Smooth muscle cell (in vitro differentiated cells): ENCODE results near the gene SNX13. TPM values are rescaled to one million over a fixed set of nuclear protein-coding genes. Genes with fewer than 3 reads are reported as not detected.

Source experiments
- DNase-seq: peaks from one replicate; lab custom pipeline; 2025; ENCODE audit not compliant: unreplicated experiment; lab: John Stamatoyannopoulos, UW
- H2AFZ ChIP-seq: fragments of 200-600 bp; sonication (generic); 2 replicates; pipeline ENCODE4 v1.6.0; 2016; ENCODE audit warnings: antibody characterized with exemption, low read depth, mild to moderate bottlenecking
- H3F3A ChIP-seq: fragments of 200-600 bp; sonication (generic); 2 replicates; pipeline ENCODE4 v1.6.0; 2017; ENCODE audit warnings: antibody characterized with exemption, low read depth
- H3K27ac ChIP-seq: fragments of 200-600 bp; sonication (generic); 2 replicates; pipeline ENCODE4 v1.5.1; 2016; ENCODE audit warnings: low read depth, mild to moderate bottlenecking
- H3K27me3 ChIP-seq: fragments of 200-600 bp; sonication (generic); 2 replicates; pipeline ENCODE4 v1.6.1; 2016; ENCODE audit warnings: low read depth, mild to moderate bottlenecking
- H3K36me3 ChIP-seq: fragments of 200-600 bp; sonication (generic); 2 replicates; pipeline ENCODE4 v1.5.1; 2016; ENCODE audit warnings: low read depth
- H3K4me1 ChIP-seq: fragments of 200-600 bp; sonication (generic); 2 replicates; pipeline ENCODE4 v1.5.1; 2016; ENCODE audit warnings: low read depth
- H3K4me2 ChIP-seq: fragments of 200-600 bp; sonication (generic); 2 replicates; pipeline ENCODE4 v1.6.0; 2016; ENCODE audit warnings: mild to moderate bottlenecking
- H3K4me3 ChIP-seq: fragments of 200-600 bp; sonication (generic); 2 replicates; pipeline ENCODE4 v1.5.1; 2016; ENCODE audit warnings: mild to moderate bottlenecking
- H3K79me2 ChIP-seq: fragments of 200-600 bp; sonication (generic); 2 replicates; pipeline ENCODE4 v1.6.0; 2016; ENCODE audit warnings: low read depth, mild to moderate bottlenecking
- H3K9ac ChIP-seq: fragments of 200-600 bp; sonication (generic); 2 replicates; pipeline ENCODE4 v1.6.0; 2016; ENCODE audit warnings: low read depth
- H3K9me3 ChIP-seq: fragments of 200-600 bp; sonication (generic); replicated peaks from 2 replicates; pipeline ENCODE4 v1.5.1; 2016; ENCODE audit warnings: low read depth
- H4K20me1 ChIP-seq: fragments of 200-600 bp; sonication (generic); 2 replicates; pipeline ENCODE4 v1.6.0; 2016; ENCODE audit warnings: low read depth
- WGBS: methylation state at CpG from one replicate; pipeline ENCODE4 v1.1.7; 2016; ENCODE audit warnings: low lambda C conversion rate; 5-methylcytosine and 5-hydroxymethylcytosine counted together
- polyA plus RNA-seq: library from polyadenylated mRNA; unstranded; fragments of >200 nt; fragmentation: Nextera tagmentation; extraction: Ambion mirVana; gene quantifications from 2 replicates; pipeline ENCODE4 v1.2.1, GENCODE V29; 2016
- total RNA-seq: library from RNA; depleted of rRNA; stranded (reverse); fragments of >200 nt; gene quantifications from 2 replicates; pipeline ENCODE4 v1.2.3, GENCODE V29; 2014
- TF ChIP-seq, protein P1 (sequence below): fragments of 200-600 bp; sonication (generic); IDR thresholded peaks from 2 replicates; pipeline ENCODE4 v1.5.1; 2017; ENCODE audit warnings: borderline replicate concordance, mild to moderate bottlenecking, antibody characterized with exemption; ENCODE audit not compliant: insufficient read depth, poor library complexity, severe bottlenecking

Gene SNX13
- total and polyA plus RNA-seq, 2 experiments from 2014 or later: 17.0 to 59.6 TPM

DNA sequence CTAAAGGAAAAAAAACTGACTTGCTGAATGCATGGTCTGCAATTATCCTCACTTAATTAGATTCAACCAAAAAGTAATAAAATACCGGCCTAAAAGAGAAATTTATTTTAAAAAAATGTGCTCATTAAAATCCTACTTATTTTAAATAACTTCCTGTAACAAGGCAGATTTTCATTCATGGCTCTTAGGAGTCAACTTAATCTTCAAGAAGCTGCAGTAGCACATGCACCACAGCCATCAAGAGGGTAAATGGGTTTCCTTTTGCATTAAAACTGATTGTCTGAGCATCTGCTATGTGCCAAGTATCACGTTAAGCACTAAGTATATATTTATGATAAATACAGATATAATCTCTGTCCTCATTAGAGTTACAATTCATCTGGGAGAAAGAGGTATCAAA lies 69.9 kb downstream of the SNX13 start:
- no peaks in the 10 kb centered on the region for H3K4me1 ChIP-seq
- H3K9me3 ChIP-seq: no peaks in the 10 kb centered on the region
- H3K4me2 ChIP-seq: no peak overlapping the region
- H3K27ac ChIP-seq: no peak overlapping the region
- no peaks in the 10 kb centered on the region for H4K20me1 ChIP-seq
- H3K9ac ChIP-seq: no peak overlapping the region
- no peaks in the 10 kb centered on the region for H3F3A ChIP-seq
- peaks cover 51% of the 10 kb centered on the region for H3K36me3 ChIP-seq
- TF ChIP-seq, protein P1, sequence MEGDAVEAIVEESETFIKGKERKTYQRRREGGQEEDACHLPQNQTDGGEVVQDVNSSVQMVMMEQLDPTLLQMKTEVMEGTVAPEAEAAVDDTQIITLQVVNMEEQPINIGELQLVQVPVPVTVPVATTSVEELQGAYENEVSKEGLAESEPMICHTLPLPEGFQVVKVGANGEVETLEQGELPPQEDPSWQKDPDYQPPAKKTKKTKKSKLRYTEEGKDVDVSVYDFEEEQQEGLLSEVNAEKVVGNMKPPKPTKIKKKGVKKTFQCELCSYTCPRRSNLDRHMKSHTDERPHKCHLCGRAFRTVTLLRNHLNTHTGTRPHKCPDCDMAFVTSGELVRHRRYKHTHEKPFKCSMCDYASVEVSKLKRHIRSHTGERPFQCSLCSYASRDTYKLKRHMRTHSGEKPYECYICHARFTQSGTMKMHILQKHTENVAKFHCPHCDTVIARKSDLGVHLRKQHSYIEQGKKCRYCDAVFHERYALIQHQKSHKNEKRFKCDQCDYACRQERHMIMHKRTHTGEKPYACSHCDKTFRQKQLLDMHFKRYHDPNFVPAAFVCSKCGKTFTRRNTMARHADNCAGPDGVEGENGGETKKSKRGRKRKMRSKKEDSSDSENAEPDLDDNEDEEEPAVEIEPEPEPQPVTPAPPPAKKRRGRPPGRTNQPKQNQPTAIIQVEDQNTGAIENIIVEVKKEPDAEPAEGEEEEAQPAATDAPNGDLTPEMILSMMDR: no peak
- H3K4me3 ChIP-seq: no peak overlapping the region
- no peak for DNase-seq
- WGBS: 93% methylated on average over 2 of the region's 2 CpGs
- no peak overlapping the region for H2AFZ ChIP-seq
- H3K27me3 ChIP-seq: no peaks in the 10 kb centered on the region
- peaks cover 5% of the 10 kb centered on the region for H3K79me2 ChIP-seq

DNA sequence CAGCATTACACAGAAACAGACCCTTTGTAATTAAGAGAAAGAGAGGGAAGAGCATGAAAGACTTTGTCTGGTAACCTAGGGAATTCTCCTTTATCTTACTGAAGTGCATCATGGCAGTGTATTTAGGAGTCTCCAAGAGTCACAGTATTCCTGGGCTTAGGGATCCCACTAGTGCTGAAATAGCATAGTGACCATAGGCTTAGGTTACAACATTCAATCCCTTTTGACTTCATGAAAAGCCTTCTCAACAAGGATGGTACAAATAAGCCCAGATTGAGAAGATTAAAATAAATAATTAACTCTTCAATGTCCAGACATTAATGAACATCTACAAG lies 76.5 kb downstream of the SNX13 start:
- Histone ChIP-seq H3K9me3 (no peaks in the 10 kb centered on the region), H3K4me1 (no peaks in the 10 kb centered on the region), H3K9ac (no peak overlapping the region), H3K27ac (no peak overlapping the region), H3K79me2 (peaks cover 5% of the 10 kb centered on the region), H3K4me3 (no peak overlapping the region), H3K36me3 (peaks cover 28% of the 10 kb centered on the region), H3F3A (no peaks in the 10 kb centered on the region), H3K27me3 (no peaks in the 10 kb centered on the region), H2AFZ (no peak overlapping the region), H4K20me1 (peaks cover 9% of the 10 kb centered on the region), H3K4me2 (no peak overlapping the region)
- TF ChIP-seq, protein P1: no peak
- no peak for DNase-seq

DNA sequence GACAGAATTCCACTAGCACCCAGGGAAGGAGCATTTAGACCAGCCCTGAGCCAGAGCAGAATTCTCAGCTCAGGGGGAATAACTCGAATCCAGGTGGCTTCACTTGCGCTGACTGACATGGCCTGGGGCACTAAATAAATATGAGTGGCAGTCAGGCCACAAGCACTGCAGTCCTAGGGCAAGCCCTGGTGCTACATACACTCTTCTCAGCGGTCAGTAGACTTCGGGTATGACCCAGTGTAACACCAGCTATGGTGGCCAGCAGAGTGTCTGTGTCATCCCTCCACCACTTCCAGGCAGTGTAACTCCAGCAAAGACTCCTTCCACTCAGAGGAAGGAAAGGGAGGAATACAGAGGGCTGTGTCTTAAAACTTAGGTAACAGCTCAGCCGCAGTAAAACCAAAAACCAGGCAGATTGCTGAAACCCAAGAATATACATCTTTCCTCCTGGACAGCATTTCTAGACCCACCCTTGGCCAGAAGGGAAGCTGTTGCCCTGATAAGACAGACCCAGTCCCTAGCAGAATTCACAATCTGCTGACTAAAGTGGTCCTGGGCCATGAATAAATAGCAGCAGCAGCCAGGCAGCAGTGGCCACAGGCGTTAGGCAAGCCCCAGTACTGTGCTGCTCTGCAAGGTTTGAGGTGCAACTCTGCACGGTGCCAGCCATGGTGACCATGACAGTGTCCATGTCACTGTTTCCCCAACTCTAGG lies 77.0 kb downstream of the SNX13 start:
- no peak overlapping the region for H2AFZ ChIP-seq
- no peak overlapping the region for H3K4me3 ChIP-seq
- peaks cover 29% of the 10 kb centered on the region for H3K36me3 ChIP-seq
- peaks cover 5% of the 10 kb centered on the region for H3K79me2 ChIP-seq
- H3K27ac ChIP-seq: no peak overlapping the region
- no peak overlapping the region for H3K4me2 ChIP-seq
- WGBS: 86% methylated on average over 7 of the region's 7 CpGs
- H3K27me3 ChIP-seq: no peaks in the 10 kb centered on the region
- no peaks in the 10 kb centered on the region for H3F3A ChIP-seq
- TF ChIP-seq, protein P1: no peak
- peaks cover 9% of the 10 kb centered on the region for H4K20me1 ChIP-seq
- no peak overlapping the region for H3K9ac ChIP-seq
- no peaks in the 10 kb centered on the region for H3K9me3 ChIP-seq
- no peak for DNase-seq
- no peaks in the 10 kb centered on the region for H3K4me1 ChIP-seq

DNA sequence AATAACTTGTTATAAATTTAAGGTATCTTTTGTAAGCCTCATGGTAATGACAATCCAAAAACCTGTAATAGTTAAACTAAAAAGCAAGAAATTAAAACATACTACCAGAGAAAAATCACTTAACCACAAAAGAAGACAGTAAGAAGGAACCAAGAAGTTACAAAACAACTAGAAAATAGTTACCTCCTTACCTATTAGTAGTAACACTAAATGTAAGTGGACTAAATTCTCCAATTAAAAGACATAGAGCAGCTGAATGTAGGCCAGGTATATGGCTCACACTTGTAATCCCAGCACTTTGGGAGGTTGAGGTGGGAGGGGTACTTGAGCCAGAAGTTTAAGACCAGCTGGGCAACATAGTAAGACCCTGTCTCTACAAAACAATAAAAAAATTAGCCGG lies 84.0 kb downstream of the SNX13 start:
- WGBS: 100% methylated on average over 1 of the region's 1 CpG
- TF ChIP-seq, protein P1: no peak
- H3K4me2 ChIP-seq: no peak overlapping the region
- H3K36me3 ChIP-seq: peaks cover 31% of the 10 kb centered on the region
- H3K27ac ChIP-seq: no peak overlapping the region
- no peak overlapping the region for H3K4me3 ChIP-seq
- H2AFZ ChIP-seq: no peak overlapping the region
- no peak for DNase-seq
- peaks cover 3% of the 10 kb centered on the region for H3K9me3 ChIP-seq
- H3K4me1 ChIP-seq: no peaks in the 10 kb centered on the region
- no peaks in the 10 kb centered on the region for H4K20me1 ChIP-seq
- H3K27me3 ChIP-seq: no peaks in the 10 kb centered on the region
- H3K9ac ChIP-seq: no peak overlapping the region
- H3K79me2 ChIP-seq: no peaks in the 10 kb centered on the region
- H3F3A ChIP-seq: no peaks in the 10 kb centered on the region
